Fibroblast of skin of scalp (primary cell): ENCODE results near the gene NEU4.
"Not testable (repeated sequence)": the region's sequence is repeated elsewhere in the genome, so short reads cannot be mapped to it uniquely, and the experiment has no call there.

Experiments
- DNase-seq: peaks from one replicate; pipeline ENCODE4 v3.0.0-alpha.2; 2013

NEU4 gene

DNA sequence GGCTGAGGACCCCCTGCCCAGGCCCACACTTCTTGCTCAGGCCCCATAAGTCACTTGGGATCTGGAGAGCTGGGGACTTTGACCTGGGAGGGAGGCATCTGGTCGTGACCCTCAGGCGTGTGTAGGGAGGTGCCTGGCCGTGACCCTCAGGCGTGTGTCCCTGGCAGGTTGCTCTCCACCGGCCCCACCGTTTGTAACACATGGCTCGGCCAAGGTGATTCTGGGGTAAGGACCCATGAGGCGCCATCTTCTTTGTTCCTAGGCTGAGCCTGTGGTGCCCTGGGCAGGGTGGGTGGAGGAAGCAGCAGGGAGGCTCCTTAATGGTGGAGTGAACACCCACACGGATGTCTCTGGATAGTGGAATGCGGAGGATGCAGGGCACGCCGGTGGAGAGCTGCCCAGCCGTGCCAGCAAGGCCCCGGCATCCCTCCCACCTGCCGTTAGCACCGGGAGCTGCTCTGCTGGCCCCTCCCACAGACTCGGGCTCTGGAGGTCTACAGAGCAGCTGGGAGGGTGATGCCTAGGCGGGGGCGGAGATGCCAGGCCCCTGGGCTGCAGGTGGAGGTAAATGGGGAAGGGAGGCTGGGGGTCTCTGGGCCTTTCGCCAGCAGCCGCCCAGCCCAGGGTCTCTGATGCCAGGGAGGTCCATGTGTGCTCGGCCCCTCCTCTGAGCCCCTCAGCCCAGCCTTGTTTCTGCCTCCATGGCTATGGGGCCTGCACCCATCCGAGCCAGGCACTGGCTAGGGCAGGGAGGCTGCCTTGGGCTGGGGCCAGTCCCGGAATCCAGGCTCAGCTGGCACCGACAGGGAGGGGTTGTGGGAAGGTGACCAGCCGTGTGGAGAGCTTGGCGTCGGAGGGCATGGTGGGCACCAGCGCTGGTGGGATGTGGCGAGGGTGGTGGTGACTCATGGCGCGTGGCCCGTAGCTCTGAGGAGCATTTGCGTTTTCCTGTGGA, 33.5 kb upstream of the NEU4 start:
- no peak for DNase-seq

DNA sequence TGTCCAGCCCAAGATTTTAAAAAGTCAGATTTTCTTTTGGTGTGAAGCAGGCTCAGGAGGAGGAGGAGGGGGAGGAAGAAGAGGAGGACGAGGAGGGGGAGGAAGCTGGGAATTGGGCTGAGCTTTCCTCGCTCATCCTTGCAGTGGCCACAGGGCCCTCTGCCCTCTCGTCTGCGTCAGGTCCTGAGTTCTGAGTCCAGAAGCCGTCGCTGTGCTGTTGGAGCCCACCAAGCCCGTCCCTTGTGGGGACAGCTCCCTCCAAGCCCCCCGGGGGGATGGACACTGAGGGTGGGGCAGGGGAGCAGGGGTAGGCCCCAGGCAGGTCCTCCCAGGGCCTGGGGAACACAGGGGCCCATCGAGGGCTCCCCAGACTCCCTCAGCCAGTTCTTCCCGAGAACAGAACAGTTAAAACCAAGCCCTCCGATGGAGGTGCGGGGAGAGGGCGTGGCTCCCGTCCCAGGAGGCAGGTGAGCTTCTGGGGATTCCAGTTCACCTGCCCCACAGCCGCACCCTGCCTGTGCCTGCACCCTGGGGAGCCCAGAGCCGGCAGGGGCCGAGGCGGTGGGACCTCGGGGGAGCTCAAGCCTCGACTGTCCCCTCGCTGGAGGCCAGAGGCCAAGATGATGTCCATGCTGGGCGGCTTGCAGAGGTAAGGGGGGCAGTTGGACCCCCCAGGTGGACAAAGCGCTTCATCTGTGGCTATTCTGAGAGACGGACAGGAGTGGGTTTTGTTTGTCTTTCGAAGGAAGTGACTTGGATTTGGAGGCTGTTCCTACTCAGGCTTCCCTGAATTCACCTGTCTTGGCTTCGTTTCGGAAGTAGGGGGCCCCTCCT, 32.4 kb upstream of the NEU4 start, which contains the start of gene GAL3ST2:
Gene GAL3ST2, plus strand, starts transcription at position 487 of the 834 bp plus-strand sequence. Its CDS starts 134 bp downstream, at position 621.
- DNase-seq, result no peak

- no peak for DNase-seq
Observed at GRCh38 chr2:241777170-241777685, 31.8 kb upstream of the NEU4 start.

GRCh38 chr2:241777686-241778627, 31.0 kb upstream of the NEU4 start:
- no peak for DNase-seq

DNA sequence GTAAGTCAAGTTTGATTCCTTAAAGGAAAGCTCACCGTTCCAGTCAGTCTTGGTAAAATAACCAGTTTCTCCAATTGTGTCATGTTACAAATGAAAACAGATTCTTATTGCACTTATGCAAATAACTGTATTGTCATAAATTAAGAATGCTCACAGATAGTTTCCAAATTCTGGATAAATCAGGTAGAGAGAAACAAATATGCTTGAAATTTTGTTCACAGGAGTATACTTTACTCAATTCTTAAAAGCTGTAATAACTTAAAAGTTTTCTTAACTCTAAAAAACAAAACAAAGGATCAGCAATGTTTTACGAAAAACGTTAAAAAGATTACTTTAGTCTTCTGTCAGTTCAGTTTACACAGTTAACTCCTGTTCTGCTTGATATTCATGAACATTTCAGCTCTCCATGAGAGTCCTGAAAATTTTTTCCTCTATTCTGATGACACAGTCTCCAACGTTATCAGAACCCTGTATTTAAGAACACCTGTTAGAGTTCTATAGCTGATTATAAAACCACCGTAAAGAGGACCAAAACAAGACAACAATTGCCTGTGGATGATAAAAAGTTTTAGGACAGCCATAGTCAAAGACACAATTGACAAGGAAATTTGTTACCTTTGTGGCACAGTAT, 27.9 kb upstream of the NEU4 start:
- DNase-seq, result no peak

DNA sequence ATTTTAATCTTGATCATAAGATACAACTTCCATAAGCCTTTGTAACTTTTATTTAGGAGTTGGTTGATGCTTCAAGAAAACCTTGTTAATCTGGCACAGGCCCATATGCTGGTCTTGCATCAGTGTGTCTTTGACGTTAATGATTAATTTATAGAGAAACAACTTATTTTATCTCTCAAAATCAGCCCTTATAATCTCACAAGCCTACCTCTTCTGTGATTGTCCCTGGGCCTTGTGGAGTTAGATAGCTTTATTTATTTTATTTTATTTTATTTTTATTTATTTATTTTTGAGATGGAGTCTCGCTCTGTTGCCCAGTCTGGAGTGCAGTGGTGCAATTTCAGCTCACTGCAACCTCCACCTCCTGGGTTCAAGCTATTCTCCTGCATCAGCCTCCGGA, 26.9 kb upstream of the NEU4 start:
- not testable (repeated sequence) for DNase-seq

- DNase-seq, result no peak
Observed at GRCh38 chr2:241788135-241788534, 20.9 kb upstream of the NEU4 start.

- no peak for DNase-seq
Observed at GRCh38 chr2:241788572-241788971, 20.4 kb upstream of the NEU4 start.

GRCh38 chr2:241791385-241791784, 17.6 kb upstream of the NEU4 start:
- not testable (repeated sequence) for DNase-seq

- DNase-seq, result no peak
Observed at GRCh38 chr2:241793385-241793784, 15.6 kb upstream of the NEU4 start.

- DNase-seq, result no peak
Observed at GRCh38 chr2:241794250-241794823, 14.7 kb upstream of the NEU4 start.

DNA sequence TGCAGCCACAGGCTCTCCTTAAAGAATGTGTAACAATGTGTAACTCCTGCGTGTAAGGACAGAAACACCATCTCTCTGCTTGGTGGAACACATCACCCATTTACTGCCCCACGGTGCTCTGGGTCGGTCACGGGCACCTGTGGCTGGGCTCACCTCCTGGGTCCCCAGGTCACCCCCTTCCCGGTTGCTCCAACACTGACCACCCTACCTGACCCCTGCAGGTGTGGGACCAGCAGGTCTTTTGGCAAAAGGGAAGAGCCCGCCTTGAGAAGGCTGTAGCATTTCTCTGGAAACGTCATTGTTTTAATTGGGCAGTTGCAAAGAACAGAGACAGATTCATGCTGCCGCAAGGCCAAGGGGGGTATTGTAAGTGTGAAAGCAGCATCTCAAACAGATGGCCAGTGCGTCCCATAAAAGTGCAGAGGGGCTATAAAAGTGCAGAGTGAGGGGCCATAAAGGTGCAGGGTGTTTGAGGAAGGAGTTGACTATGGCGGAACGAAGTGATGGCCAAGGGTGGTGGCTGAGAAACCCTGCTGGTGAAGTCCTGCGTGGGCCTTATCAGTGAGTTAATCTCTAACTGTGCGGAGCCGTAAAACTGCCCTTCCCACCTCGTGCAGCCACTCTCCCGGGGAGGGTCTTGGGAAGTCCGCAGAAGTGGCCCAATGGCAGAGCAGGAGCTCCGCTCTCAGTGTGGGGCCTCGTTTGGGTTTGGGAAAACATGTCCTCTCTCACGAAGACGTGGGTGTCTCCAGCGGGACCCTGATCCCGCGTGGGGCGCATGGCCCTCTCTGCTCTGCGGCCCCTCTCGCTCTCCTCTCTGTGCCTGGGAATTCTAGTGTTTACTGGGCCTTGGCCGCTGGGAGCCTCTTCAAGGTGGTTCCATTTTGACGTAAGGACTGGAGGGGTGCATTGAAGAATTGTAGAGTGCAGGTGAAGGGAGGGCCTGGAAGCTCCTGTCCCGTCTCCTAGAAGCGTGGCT, 13.7 kb upstream of the NEU4 start:
- no peak for DNase-seq

DNA sequence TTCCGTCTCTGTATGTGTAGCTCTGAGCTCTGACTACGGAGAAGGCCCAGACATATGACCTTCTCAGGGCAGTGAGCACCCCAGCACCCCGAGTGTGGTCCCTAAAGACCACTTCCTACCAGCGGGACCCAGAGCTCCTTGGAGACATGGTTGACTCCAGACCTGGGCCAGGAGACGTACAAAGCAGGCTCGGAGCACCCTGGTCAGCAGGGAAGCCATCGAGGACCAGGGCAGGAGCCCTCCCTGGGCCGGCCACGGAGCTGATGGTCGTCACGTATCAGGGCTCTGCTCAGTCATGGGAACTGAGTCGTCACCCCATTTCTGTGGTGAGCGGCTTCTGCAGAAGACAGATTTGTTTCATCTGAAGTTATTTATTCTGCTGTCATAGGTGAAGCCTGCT, 12.8 kb upstream of the NEU4 start:
- DNase-seq, result no peak

DNA sequence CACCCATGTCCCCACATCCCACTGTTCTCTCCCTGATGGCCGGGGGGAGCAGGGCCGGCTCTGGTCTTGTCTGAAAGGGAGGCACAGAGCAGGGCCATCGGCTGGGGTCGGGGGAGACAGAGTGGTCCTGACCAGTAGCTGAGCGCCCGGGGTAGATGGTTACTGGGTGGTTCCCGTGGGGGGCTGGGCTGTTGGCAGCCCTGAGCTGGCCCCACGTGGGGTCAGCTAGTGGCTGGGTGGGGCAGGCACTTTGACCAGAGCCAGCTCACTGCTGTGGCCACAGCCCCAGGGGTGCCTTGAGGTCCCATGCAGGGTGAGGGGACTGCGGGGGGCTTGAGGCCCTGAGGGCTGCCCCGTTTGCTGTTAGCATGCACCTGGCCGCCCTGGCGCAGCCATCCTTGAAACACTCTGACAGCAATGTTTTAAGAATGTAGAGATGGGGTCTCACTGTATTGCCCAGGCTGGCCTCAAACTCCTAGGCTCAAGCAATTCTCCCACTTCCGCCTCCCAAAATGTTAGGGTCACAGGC, 12.3 kb upstream of the NEU4 start:
- DNase-seq, result no peak

GRCh38 chr2:241797441-241798080, 11.4 kb upstream of the NEU4 start:
- DNase-seq, result no peak

DNA sequence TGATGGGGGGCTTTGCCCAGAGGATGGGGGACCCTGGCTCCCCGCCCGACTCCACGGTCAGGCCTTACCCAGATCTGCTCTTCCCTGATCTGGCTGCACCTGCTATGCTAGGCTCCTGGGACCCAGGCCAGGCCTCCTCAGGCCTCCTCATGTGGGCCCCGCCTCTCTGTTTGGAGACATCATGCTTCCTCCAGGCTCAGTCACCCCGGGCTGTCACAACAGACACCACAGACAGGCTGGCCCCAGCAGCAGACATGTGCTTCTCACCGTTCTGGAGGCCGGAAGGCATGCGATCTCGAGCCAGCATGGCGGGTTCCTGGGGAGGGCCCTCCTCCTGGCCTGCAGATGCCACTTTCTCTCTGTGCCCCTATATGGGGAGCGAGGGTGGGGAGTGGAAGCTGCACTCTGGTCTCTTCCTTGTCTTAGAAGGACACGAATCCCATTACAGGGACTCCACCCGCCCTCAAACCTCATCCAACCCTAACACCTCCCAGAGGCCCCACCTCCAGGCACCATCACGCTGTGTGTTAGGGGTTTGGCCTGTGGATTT, 10.8 kb upstream of the NEU4 start:
- DNase-seq, result no peak

DNA sequence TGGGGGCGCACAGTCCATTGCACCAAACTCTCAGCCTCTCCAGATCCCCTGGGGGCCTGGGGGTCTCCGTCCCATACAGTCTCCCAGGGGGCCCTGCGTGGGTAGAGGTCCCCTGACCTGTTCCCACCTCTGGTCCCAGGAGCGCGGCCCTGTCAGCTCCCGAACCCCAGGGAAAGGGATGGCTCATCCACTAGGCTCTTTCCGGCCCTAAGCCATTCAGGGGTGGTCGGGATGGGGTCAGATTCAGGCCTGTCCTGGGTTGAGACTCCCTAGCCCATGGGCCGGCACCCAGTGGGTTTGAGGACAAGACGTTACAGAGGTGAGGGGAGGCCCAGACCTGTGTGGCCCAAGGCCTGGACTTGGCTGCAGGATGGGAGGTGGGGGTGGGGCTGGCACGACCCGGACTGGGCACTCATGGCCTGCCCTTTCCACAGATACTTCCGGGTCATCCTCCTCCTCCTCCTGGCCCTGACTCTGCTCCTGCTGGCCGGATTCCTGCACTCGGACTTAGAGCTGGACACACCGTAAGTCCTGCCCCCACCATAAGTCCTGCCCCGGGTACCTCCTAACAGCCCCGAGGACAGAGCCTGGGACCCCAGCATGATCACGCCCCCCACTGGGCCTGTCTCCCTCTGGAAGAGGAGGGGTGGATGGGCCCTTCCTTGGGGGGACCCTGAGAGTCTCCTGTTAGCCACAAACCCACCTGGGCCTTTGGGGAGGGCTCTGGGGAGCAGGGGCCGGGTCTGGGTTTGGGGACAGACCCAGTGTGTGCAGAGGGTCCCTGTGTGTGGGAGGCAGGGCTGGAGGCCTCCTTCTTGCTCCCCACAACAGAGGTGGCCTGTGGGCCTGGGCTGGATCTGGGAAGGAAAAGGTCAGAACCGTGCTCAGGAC, 10.1 kb upstream of the NEU4 start:
- no peak for DNase-seq
